SK-N-MC (cell line): Measurements from ENCODE around the gene CPEB1.

Source experiments
- EZH2 ChIP-seq: fragments of 200-600 bp; sonication (generic); IDR thresholded peaks from one replicate; pipeline ENCODE4 v1.6.1; 2017; ENCODE audit warnings: antibody characterized with exemption
- FOXP2 ChIP-seq: optimal IDR thresholded peaks from 2 replicates; pipeline ENCODE3; 2011; ENCODE audit warnings: mild to moderate bottlenecking, moderate library complexity; ENCODE audit not compliant: insufficient read depth; ENCODE audit errors: extremely low read length, control extremely low read depth
- POLR2AphosphoS5 ChIP-seq: IDR thresholded peaks from 2 replicates; pipeline ENCODE4 v1.6.1; 2012; ENCODE audit warnings: mild to moderate bottlenecking, low read depth, low read length, borderline replicate concordance

DNA sequence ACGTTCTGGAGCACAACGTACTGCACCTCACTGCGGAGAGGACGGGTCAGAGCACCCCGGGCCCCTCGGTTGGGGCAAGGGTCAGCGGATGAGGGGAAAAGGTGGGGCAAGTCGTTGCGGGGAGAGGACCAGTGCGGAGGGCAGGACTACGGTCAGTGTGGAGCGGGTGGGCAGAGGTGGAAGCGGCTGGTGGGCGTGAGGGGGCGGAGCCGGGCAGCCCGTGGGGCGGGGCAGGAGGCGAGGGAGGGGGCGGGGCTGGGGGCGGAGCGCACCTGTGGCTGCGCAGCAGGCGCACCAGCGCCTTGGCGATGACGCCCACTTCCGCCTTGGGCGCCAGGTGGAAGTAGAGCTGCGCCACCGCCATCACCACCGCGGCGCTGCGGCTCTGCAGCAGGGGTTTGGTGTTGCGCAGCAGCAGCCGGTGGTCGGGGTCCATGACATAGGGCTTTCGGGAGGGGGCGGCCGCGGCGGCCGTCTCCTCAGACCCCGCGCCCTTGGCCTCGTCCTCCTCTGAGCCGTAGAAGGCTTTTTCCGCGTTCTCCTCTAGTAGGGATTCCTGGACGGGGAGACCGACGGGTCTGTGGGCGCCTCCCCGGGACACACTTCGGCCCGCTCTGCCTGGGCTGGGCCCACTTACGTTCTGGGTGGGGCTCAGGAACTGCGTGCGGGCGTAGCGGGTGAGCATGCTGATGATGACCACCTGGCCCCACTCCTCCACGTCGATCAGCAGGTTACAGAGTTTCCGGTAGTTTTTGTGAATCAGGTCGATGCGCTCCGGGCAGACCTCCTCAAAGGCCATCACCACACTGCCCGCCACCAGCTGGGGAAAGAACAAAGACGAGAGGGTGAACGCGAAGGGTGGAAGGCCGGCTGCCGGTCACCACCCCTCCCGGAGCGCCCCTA is 33.3 kb upstream of the CPEB1 start:
- TF ChIP-seq EZH2: no peak
- TF ChIP-seq POLR2AphosphoS5: no peak
- no peak for TF ChIP-seq FOXP2
